Body of pancreas (tissue), 4 donors: ENCODE results near the gene JPH2.

Experiments
- CTCF ChIP-seq, 7 experiments: fragments of 450-650 bp in 4 of 7; fragments of 200-600 bp in 3 of 7; sonication (generic) in 3 of 7; IDR thresholded peaks; one replicate each; pipeline ENCODE4 v1.5.1; 2016 to 2019; ENCODE audit warnings: antibody characterized with exemption in 7 of 7
- POLR2A ChIP-seq, 3 donors: fragments of 450-650 bp; IDR thresholded peaks; one replicate each; pipeline ENCODE4 v1.6.1; 2016; ENCODE audit warnings: antibody characterized with exemption in 3 of 3, mild to moderate bottlenecking in 2 of 3

- TF ChIP-seq CTCF (IDR thresholded peaks at IDR 0.05) (no peak), POLR2A (IDR thresholded peaks at IDR 0.05) (no peak)
These were observed 122.2 kb downstream of the JPH2 start for GRCh38 chr20:44064501-44065400.
